Activated CD8-positive, alpha-beta T cell treated with anti-CD3 and anti-CD28 coated beads for 36 hours (primary cell): ENCODE data around the gene HEATR3. TPM values are rescaled to one million over a fixed set of nuclear protein-coding genes. Genes with fewer than 3 reads are reported as not detected.

Experiments used
- ATAC-seq: fragments of 200-7000 bp; cut with Tn5 transposase; one replicate; pipeline ENCODE4 v1.10.0; 2021; ENCODE audit warnings: mild to moderate bottlenecking, moderate library complexity
- CTCF ChIA-PET: fragments of 350-600 bp; sonication (Branson Sonifier 250); formaldehyde crosslinking; loops from one replicate; lab custom pipeline; 2021; ENCODE audit warnings: antibody characterized with exemption; lab: Charles Lee
- POLR2A ChIA-PET: fragments of 350-600 bp; sonication (Branson Sonifier 250); formaldehyde crosslinking; loops from one replicate; lab custom pipeline; 2021; ENCODE audit warnings: antibody characterized with exemption; lab: Charles Lee
- DNase-seq: peaks from one replicate; pipeline ENCODE4 v3.0.0-alpha.2; 2020
- H3K27ac Mint-ChIP-seq: one replicate; pipeline ENCODE4 v1.8.0; 2021; ENCODE audit warnings: mild to moderate bottlenecking, mixed read lengths
- H3K27me3 Mint-ChIP-seq: one replicate; pipeline ENCODE4 v1.8.0; 2021; ENCODE audit warnings: mixed read lengths
- H3K36me3 Mint-ChIP-seq: one replicate; pipeline ENCODE4 v1.8.0; 2021; ENCODE audit warnings: low read depth, mixed read lengths
- H3K4me1 Mint-ChIP-seq: one replicate; pipeline ENCODE4 v1.8.0; 2021; ENCODE audit warnings: low read depth, mixed read lengths
- H3K4me3 Mint-ChIP-seq: one replicate; pipeline ENCODE4 v1.8.0; 2021; ENCODE audit warnings: mild to moderate bottlenecking, moderate library complexity, mixed read lengths
- H3K9me3 Mint-ChIP-seq: one replicate; pipeline ENCODE4 v1.8.0; 2021; ENCODE audit warnings: mixed read lengths
- intact Hi-C: fragments of 100-400 bp; cut with micrococcal nuclease; formaldehyde crosslinking; loops from one replicate; pipeline ENCODE4 v1.10.0; 2022
- total RNA-seq, 2 experiments: library from RNA; stranded (reverse); gene quantifications; one replicate each; pipeline ENCODE4 v1.2.3, GENCODE V29; 2021
- TF ChIP-seq, protein P1 (sequence below): fragments of 200-600 bp; IDR thresholded peaks from one replicate; pipeline ENCODE4 v1.8.0; 2022; ENCODE audit warnings: antibody characterized with exemption, mild to moderate bottlenecking

HEATR3 gene
- total RNA-seq, 2 experiments from 2014 or later = 23.6 to 29.6 TPM

DNA sequence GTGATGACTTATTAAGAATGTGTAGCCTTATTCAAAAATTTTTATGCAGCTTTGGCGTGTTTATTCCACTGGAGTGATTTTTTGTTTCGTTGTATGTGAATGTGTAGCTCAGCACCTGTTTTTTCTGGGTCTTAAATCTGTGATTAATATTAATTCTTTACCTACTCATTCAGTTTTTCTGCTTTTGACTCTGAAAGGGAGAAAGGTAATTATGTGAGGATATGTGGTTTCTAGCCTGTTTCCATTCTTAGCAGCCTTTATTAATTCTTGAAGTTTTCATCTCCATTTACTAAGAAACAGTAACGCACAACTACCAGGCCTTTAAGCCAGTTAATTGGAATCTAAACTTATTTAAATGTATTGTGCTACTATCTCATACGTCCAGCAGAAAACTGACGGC is 7.0 kb downstream of the HEATR3 start:
- ChIA-PET CTCF (interaction anchor here (1.3 to 1.6 kb wide), 2 partner anchors 42 to 138 kb away, joined by 3 to 5 read pairs; no protein-coding TSS in a partner anchor), POLR2A (interaction anchor here (1.0 kb wide), 1 partner anchor 47 kb away, joined by 3 read pairs; no protein-coding TSS in a partner anchor)
- intact Hi-C loops = no loop called here
- Mint-ChIP-seq H3K27ac (no peak overlapping the region), H3K36me3 (peaks cover 32% of the 10 kb centered on the region), H3K9me3 (no peaks in the 10 kb centered on the region), H3K4me1 (peaks cover 30% of the 10 kb centered on the region), H3K27me3 (no peaks in the 10 kb centered on the region), H3K4me3 (no peak overlapping the region)
- TF ChIP-seq, protein P1, sequence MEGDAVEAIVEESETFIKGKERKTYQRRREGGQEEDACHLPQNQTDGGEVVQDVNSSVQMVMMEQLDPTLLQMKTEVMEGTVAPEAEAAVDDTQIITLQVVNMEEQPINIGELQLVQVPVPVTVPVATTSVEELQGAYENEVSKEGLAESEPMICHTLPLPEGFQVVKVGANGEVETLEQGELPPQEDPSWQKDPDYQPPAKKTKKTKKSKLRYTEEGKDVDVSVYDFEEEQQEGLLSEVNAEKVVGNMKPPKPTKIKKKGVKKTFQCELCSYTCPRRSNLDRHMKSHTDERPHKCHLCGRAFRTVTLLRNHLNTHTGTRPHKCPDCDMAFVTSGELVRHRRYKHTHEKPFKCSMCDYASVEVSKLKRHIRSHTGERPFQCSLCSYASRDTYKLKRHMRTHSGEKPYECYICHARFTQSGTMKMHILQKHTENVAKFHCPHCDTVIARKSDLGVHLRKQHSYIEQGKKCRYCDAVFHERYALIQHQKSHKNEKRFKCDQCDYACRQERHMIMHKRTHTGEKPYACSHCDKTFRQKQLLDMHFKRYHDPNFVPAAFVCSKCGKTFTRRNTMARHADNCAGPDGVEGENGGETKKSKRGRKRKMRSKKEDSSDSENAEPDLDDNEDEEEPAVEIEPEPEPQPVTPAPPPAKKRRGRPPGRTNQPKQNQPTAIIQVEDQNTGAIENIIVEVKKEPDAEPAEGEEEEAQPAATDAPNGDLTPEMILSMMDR = no peak
- ATAC-seq (no peak), DNase-seq (no peak)

DNA sequence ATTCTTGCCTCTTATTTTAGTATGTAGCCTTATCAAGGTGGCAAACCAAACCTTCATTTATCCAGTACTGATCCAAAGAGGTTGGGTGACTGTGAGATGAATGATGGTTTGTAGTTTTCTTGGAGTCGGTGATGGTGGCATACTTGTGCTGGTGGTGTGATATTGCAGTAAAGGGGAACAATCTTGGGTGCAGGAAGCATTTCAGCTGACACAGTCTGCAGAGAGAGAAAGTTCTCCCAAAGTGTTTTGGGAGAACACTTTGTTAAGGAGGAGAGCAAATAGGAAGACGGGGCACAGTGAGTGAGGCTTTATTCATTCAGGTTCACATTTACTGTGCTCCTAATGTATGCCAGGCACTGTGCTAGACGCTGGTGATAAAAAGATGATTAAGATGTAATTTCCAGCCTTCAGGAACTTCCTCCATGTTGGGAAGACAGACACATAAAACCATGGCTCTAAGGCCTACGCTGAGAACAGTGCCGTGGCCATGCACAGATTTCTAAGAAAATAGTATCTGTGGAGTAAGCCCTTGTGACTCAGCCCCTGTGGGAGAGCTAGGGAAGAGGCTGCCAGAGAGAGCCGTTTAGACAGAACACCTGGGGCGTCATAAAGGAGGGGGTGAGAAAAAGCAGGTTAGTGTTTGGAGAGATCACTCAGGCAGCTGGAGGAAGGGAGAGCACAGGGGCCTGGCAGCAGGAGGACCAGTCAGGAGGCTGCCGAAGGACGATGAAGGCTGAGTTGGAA is 13.8 kb downstream of the HEATR3 start:
- Mint-ChIP-seq H3K27me3 (no peaks in the 10 kb centered on the region), H3K36me3 (peaks cover 46% of the 10 kb centered on the region), H3K27ac (no peak overlapping the region), H3K4me3 (no peak overlapping the region), H3K4me1 (peaks cover 22% of the 10 kb centered on the region), H3K9me3 (no peaks in the 10 kb centered on the region)
- CTCF ChIA-PET = no interaction called here
- POLR2A ChIA-PET = no interaction called here
- intact Hi-C loops = no loop called here
- no peak for DNase-seq
- no peak for ATAC-seq
- TF ChIP-seq, protein P1 = no peak

- ChIA-PET CTCF (interaction anchor here (0.9 to 2.5 kb wide), 3 partner anchors 21 to 128 kb away, joined by 3 to 11 read pairs (median 3); partner anchors contain the start of gene CNEP1R1), POLR2A (interaction anchor here (1.0 kb wide), 1 partner anchor 57 kb away, joined by 3 read pairs; the partner anchor contains the start of gene CNEP1R1)
- intact Hi-C loops = no loop called here
- ATAC-seq (no peak), DNase-seq (no peak)
- TF ChIP-seq, protein P1 = no peak
- Mint-ChIP-seq H3K27ac (peak overlapping the region; percentile 24), H3K36me3 (peaks cover 53% of the 10 kb centered on the region), H3K4me3 (no peak overlapping the region), H3K4me1 (peaks cover 22% of the 10 kb centered on the region), H3K27me3 (no peaks in the 10 kb centered on the region), H3K9me3 (no peaks in the 10 kb centered on the region)
These were observed 15.8 kb downstream of the HEATR3 start for GRCh38 chr16:50081428-50082018.

- intact Hi-C loops = no loop called here
- DNase-seq (no peak), ATAC-seq (no peak)
- H3K27me3 Mint-ChIP-seq = no peaks in the 10 kb centered on the region
- peaks cover 18% of the 10 kb centered on the region for H3K4me1 Mint-ChIP-seq
- TF ChIP-seq, protein P1 = no peak
- H3K9me3 Mint-ChIP-seq = no peaks in the 10 kb centered on the region
- POLR2A ChIA-PET = interaction anchor here (1.0 kb wide), 1 partner anchor 63 kb away, joined by 3 read pairs; no protein-coding TSS in a partner anchor
- H3K4me3 Mint-ChIP-seq = no peak overlapping the region
- H3K36me3 Mint-ChIP-seq = peaks cover 54% of the 10 kb centered on the region
- CTCF ChIA-PET = interaction anchor here (0.8 to 2.5 kb wide), 7 partner anchors 16 to 723 kb away, joined by 3 to 11 read pairs (median 3); partner anchors contain the start of gene CNEP1R1
- no peak overlapping the region for H3K27ac Mint-ChIP-seq
These were observed 18.2 kb downstream of the HEATR3 start for GRCh38 chr16:50083996-50084395.

GRCh38 chr16:50086176-50086575 is 20.4 kb downstream of the HEATR3 start:
- ChIA-PET CTCF (no interaction called here), POLR2A (no interaction called here)
- DNase-seq = no peak
- Mint-ChIP-seq H3K27me3 (no peaks in the 10 kb centered on the region), H3K36me3 (peaks cover 48% of the 10 kb centered on the region), H3K27ac (no peak overlapping the region), H3K4me1 (peaks cover 8% of the 10 kb centered on the region), H3K4me3 (no peak overlapping the region), H3K9me3 (no peaks in the 10 kb centered on the region)
- TF ChIP-seq, protein P1 = no peak
- no peak for ATAC-seq
- intact Hi-C loops = no loop called here
